Measurements from ENCODE around the gene AP1S1. TPM values are rescaled to one million over a fixed set of nuclear protein-coding genes. Genes with fewer than 3 reads are reported as not detected.

The AP1S1 gene
- total and polyA plus RNA-seq, 2 experiments from 2014 or later: 37.4 to 198 TPM

GRCh38 chr7:101175664-101176063 lies 21.4 kb downstream of the AP1S1 start:
- H3F3A ChIP-seq (ENCODE audit: insufficient read depth): no peaks in the 10 kb centered on the region
- WGBS, 2 experiments (ENCODE audit: low coverage in 1 of 2, low lambda C conversion rate in 2 of 2, missing lambda C conversion rate in 2 of 2): 36 to 65% methylated on average over 3 of the region's 3 CpGs
- H3K79me2 ChIP-seq (ENCODE audit: insufficient read depth): no peaks in the 10 kb centered on the region
- DNase-seq: no peak
- TF ChIP-seq EZH2phosphoT487 (IDR thresholded peaks at IDR 0.05; ENCODE audit: insufficient read depth, low read depth): no peak
- TF ChIP-seq EZH2 (IDR thresholded peaks at IDR 0.05; ENCODE audit: insufficient read depth, poor library complexity, severe bottlenecking): no peak
- H3K9me2 ChIP-seq (ENCODE audit: insufficient read depth): no peaks in the 10 kb centered on the region
- no peaks in the 10 kb centered on the region for H3K4me1 ChIP-seq (ENCODE audit: insufficient read depth)
- no peak overlapping the region for H3K9ac ChIP-seq
- H3K4me2 ChIP-seq (ENCODE audit: unreplicated experiment): no peak overlapping the region
- in situ Hi-C loops (cut with MboI): no loop called here
- H3K36me3 ChIP-seq (ENCODE audit: low read depth): no peaks in the 10 kb centered on the region
- no peak overlapping the region for H3K27ac ChIP-seq
- no peak overlapping the region for H2AFZ ChIP-seq
- H4K20me1 ChIP-seq (ENCODE audit: insufficient read depth): no peaks in the 10 kb centered on the region
- no peak overlapping the region for H3K4me3 ChIP-seq
- no peaks in the 10 kb centered on the region for H3K9me3 ChIP-seq (ENCODE audit: low read depth)
- peaks cover 90% of the 10 kb centered on the region for H3K27me3 ChIP-seq (replicated peaks; ENCODE audit: insufficient read depth)

GRCh38 chr7:101177644-101178043 lies 23.4 kb downstream of the AP1S1 start:
- H3K9me3 ChIP-seq (ENCODE audit: low read depth): no peaks in the 10 kb centered on the region
- no peak overlapping the region for H3K4me3 ChIP-seq
- no peak overlapping the region for H2AFZ ChIP-seq
- WGBS, 2 experiments (ENCODE audit: low coverage in 1 of 2, low lambda C conversion rate in 2 of 2, missing lambda C conversion rate in 2 of 2): 27 to 45% methylated on average over 2 of the region's 2 CpGs
- H3K36me3 ChIP-seq (ENCODE audit: low read depth): no peaks in the 10 kb centered on the region
- H3K9me2 ChIP-seq (ENCODE audit: insufficient read depth): no peaks in the 10 kb centered on the region
- in situ Hi-C loops (cut with MboI): no loop called here
- no peaks in the 10 kb centered on the region for H3K79me2 ChIP-seq (ENCODE audit: insufficient read depth)
- no peaks in the 10 kb centered on the region for H3F3A ChIP-seq (ENCODE audit: insufficient read depth)
- H3K27me3 ChIP-seq (replicated peaks; ENCODE audit: insufficient read depth): peaks cover 74% of the 10 kb centered on the region
- DNase-seq: no peak
- no peaks in the 10 kb centered on the region for H4K20me1 ChIP-seq (ENCODE audit: insufficient read depth)
- H3K27ac ChIP-seq: no peak overlapping the region
- H3K4me2 ChIP-seq (ENCODE audit: unreplicated experiment): no peak overlapping the region
- no peak overlapping the region for H3K9ac ChIP-seq
- no peaks in the 10 kb centered on the region for H3K4me1 ChIP-seq (ENCODE audit: insufficient read depth)
- TF ChIP-seq EZH2phosphoT487 (IDR thresholded peaks at IDR 0.05; ENCODE audit: insufficient read depth, low read depth): no peak
- TF ChIP-seq EZH2 (IDR thresholded peaks at IDR 0.05; ENCODE audit: insufficient read depth, poor library complexity, severe bottlenecking): peak; percentile 31

GRCh38 chr7:101179117-101179516 lies 24.8 kb downstream of the AP1S1 start:
- Histone ChIP-seq H3K27ac (no peak overlapping the region), H3K9ac (no peak overlapping the region), H3K4me3 (no peak overlapping the region), H3K36me3 (ENCODE audit: low read depth) (no peaks in the 10 kb centered on the region), H3K79me2 (ENCODE audit: insufficient read depth) (no peaks in the 10 kb centered on the region), H3K9me2 (ENCODE audit: insufficient read depth) (no peaks in the 10 kb centered on the region), H3F3A (ENCODE audit: insufficient read depth) (no peaks in the 10 kb centered on the region), H2AFZ (no peak overlapping the region), H3K27me3 (replicated peaks; ENCODE audit: insufficient read depth) (peaks cover 65% of the 10 kb centered on the region), H3K9me3 (ENCODE audit: low read depth) (no peaks in the 10 kb centered on the region), H3K4me2 (ENCODE audit: unreplicated experiment) (peak overlapping the region; percentile 57), H3K4me1 (ENCODE audit: insufficient read depth) (no peaks in the 10 kb centered on the region), H4K20me1 (ENCODE audit: insufficient read depth) (no peaks in the 10 kb centered on the region)
- DNase-seq: no peak
- in situ Hi-C loops (cut with MboI): no loop called here
- TF ChIP-seq EZH2 (IDR thresholded peaks at IDR 0.05; ENCODE audit: insufficient read depth, poor library complexity, severe bottlenecking) (peak; percentile 77), EZH2phosphoT487 (IDR thresholded peaks at IDR 0.05; ENCODE audit: insufficient read depth, low read depth) (no peak)
- WGBS, 2 experiments (ENCODE audit: low coverage in 1 of 2, low lambda C conversion rate in 2 of 2, missing lambda C conversion rate in 2 of 2): 1 to 3% methylated on average over 18 to 20 of the region's 20 CpGs

GRCh38 chr7:101179713-101180112 lies 25.4 kb downstream of the AP1S1 start:
- no peak overlapping the region for H3K27ac ChIP-seq
- H4K20me1 ChIP-seq (ENCODE audit: insufficient read depth): no peaks in the 10 kb centered on the region
- peaks cover 60% of the 10 kb centered on the region for H3K27me3 ChIP-seq (replicated peaks; ENCODE audit: insufficient read depth)
- DNase-seq: no peak
- in situ Hi-C loops (cut with MboI): no loop called here
- no peaks in the 10 kb centered on the region for H3K9me2 ChIP-seq (ENCODE audit: insufficient read depth)
- WGBS, 2 experiments (ENCODE audit: low coverage in 1 of 2, low lambda C conversion rate in 2 of 2, missing lambda C conversion rate in 2 of 2): 2 to 3% methylated on average over 11 to 23 of the region's 27 CpGs
- no peaks in the 10 kb centered on the region for H3K4me1 ChIP-seq (ENCODE audit: insufficient read depth)
- peak; percentile 43 for TF ChIP-seq EZH2 (IDR thresholded peaks at IDR 0.05; ENCODE audit: insufficient read depth, poor library complexity, severe bottlenecking)
- no peak for TF ChIP-seq EZH2phosphoT487 (IDR thresholded peaks at IDR 0.05; ENCODE audit: insufficient read depth, low read depth)
- H3K9ac ChIP-seq: no peak overlapping the region
- H3K4me2 ChIP-seq (ENCODE audit: unreplicated experiment): no peak overlapping the region
- H2AFZ ChIP-seq: no peak overlapping the region
- H3K9me3 ChIP-seq (ENCODE audit: low read depth): no peaks in the 10 kb centered on the region
- H3F3A ChIP-seq (ENCODE audit: insufficient read depth): peaks cover 4% of the 10 kb centered on the region; the same call in 1 of the 2 replicates
- no peaks in the 10 kb centered on the region for H3K36me3 ChIP-seq (ENCODE audit: low read depth)
- H3K79me2 ChIP-seq (ENCODE audit: insufficient read depth): no peaks in the 10 kb centered on the region
- no peak overlapping the region for H3K4me3 ChIP-seq

Measured in GM23248 (cell line).